ENCODE results near the gene HMCN1. TPM values are rescaled to one million over a fixed set of nuclear protein-coding genes. Genes with fewer than 3 reads are reported as not detected.

Gene HMCN1
- total and polyA plus RNA-seq, 4 donors, result 10.6 to 20.0 (median 16.8) TPM

DNA sequence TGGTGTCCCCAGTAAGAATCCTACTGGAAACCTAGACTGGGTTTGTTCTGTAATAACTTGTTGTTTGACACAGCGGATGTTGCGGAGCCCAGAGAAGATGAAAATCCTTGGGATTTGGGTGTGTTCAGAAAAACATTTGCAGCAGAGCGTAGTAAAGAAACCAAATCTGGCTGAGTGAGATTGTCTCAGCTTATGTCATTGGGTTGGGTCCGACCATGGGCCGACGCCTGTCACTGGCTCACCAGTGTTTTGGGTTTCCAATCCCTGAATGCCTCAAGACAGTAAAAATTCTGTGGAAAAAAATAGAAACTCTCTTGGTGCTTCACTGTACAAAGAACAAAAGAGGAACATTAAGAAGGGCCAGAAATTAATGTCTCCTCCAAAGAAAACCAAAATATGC lies 494.6 kb downstream of the HMCN1 start:
- no peak for DNase-seq (ENCODE audit: low read depth in 4 of 6, low spot score in 6 of 6)
- 93% methylated on average over 6 of the region's 6 CpGs for WGBS (ENCODE audit: insufficient coverage)
- no peaks in the 10 kb centered on the region for H3K27me3 ChIP-seq (ENCODE audit: control insufficient read depth, insufficient read depth, low read length)
- H3K9me3 ChIP-seq (ENCODE audit: control insufficient read depth, insufficient read depth, low read length), result no peaks in the 10 kb centered on the region
- no peaks in the 10 kb centered on the region for H3K36me3 ChIP-seq (ENCODE audit: control insufficient read depth, insufficient read depth, low read length)
- H3K4me3 ChIP-seq (ENCODE audit: low read depth, low read length), result no peak overlapping the region
- H3K27ac ChIP-seq (ENCODE audit: low read depth, low read length), result no peak overlapping the region
- H3K4me1 ChIP-seq (ENCODE audit: control insufficient read depth, insufficient read depth, low read length), result no peaks in the 10 kb centered on the region

DNA sequence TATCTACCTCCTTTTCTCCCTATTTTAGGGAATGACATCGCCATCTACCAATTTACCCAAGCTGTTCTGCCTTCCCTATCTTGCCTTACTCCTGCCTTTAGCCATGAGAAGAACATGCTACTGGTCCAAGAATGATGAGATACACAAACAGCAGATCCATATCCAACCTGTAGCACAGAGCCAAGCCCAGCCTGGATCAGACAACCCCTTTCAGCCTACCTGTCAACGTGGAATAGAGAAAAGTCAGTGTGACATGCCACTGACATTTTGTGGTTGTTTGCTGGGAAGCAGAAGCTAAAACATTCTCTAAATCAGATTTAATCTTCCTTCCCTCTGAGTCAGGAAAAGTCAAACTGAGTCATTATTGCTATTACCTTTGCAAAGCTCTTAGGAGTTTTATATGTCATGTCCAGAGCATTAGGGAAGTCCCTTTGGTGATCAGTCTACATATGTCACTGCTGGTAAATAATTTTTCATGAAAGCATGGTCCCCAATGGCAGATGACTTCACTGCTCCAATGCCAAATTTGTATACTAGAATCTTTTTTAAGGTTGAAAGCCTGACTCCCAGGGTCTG lies 497.8 kb downstream of the HMCN1 start:
- Histone ChIP-seq H3K4me1 (ENCODE audit: control insufficient read depth, insufficient read depth, low read length) (no peaks in the 10 kb centered on the region), H3K4me3 (ENCODE audit: low read depth, low read length) (no peak overlapping the region), H3K36me3 (ENCODE audit: control insufficient read depth, insufficient read depth, low read length) (no peaks in the 10 kb centered on the region), H3K27ac (ENCODE audit: low read depth, low read length) (no peak overlapping the region), H3K27me3 (ENCODE audit: control insufficient read depth, insufficient read depth, low read length) (no peaks in the 10 kb centered on the region), H3K9me3 (ENCODE audit: control insufficient read depth, insufficient read depth, low read length) (no peaks in the 10 kb centered on the region)
- 90% methylated on average over 1 of the region's 2 CpGs for WGBS (ENCODE audit: insufficient coverage)
- DNase-seq (ENCODE audit: low read depth in 4 of 6, low spot score in 6 of 6), result no peak

DNA sequence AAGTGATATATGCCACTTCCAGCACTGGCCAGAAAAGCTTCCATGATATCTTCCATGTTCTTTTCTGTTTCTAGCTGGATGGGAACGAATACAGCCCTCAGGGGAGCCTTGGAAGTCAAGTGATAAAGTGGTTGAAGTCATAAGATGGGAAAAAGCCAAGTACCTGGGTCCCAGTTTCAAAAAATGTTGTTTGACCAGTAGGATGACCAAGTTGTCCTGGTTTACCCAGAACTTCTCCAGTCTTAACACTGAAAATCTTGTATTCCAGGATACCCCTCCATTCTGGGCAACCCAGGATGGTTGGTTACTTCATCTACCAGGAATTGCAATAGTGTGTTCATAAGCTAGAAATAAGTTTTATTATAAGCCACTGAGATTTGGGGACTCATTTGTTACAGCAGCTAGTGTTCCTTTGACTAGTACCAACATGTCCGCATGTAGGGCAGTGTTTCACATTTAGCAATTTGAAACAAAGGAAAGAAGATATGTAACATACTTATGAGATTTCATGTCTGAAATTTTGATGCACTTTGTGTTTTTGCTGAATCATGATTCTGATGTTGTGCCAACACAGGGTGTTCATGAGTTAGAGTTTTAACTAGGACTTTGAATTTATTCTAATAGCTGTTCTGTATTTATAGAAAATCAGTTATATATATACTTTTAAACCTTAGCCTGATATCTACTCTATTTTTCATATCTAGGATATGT lies 500.9 kb downstream of the HMCN1 start:
- no peak overlapping the region for H3K27ac ChIP-seq (ENCODE audit: low read depth, low read length)
- no peaks in the 10 kb centered on the region for H3K36me3 ChIP-seq (ENCODE audit: control insufficient read depth, insufficient read depth, low read length)
- H3K4me3 ChIP-seq (ENCODE audit: low read depth, low read length), result no peak overlapping the region
- no peaks in the 10 kb centered on the region for H3K4me1 ChIP-seq (ENCODE audit: control insufficient read depth, insufficient read depth, low read length)
- no peaks in the 10 kb centered on the region for H3K27me3 ChIP-seq (ENCODE audit: control insufficient read depth, insufficient read depth, low read length)
- DNase-seq (ENCODE audit: low read depth in 4 of 6, low spot score in 6 of 6), result no peak
- H3K9me3 ChIP-seq (ENCODE audit: control insufficient read depth, insufficient read depth, low read length), result no peaks in the 10 kb centered on the region
- WGBS (ENCODE audit: insufficient coverage), result 0% methylated on average over 1 of the region's 2 CpGs

GRCh38 chr1:186235696-186236095 lies 501.5 kb downstream of the HMCN1 start:
- Histone ChIP-seq H3K9me3 (ENCODE audit: control insufficient read depth, insufficient read depth, low read length) (no peaks in the 10 kb centered on the region), H3K27me3 (ENCODE audit: control insufficient read depth, insufficient read depth, low read length) (no peaks in the 10 kb centered on the region), H3K4me1 (ENCODE audit: control insufficient read depth, insufficient read depth, low read length) (no peaks in the 10 kb centered on the region), H3K36me3 (ENCODE audit: control insufficient read depth, insufficient read depth, low read length) (no peaks in the 10 kb centered on the region), H3K4me3 (ENCODE audit: low read depth, low read length) (no peak overlapping the region), H3K27ac (ENCODE audit: low read depth, low read length) (no peak overlapping the region)
- 94% methylated on average over 2 of the region's 4 CpGs for WGBS (ENCODE audit: insufficient coverage)
- no peak for DNase-seq (ENCODE audit: low read depth in 4 of 6, low spot score in 6 of 6)

GRCh38 chr1:186236921-186237320 lies 502.7 kb downstream of the HMCN1 start:
- Histone ChIP-seq H3K36me3 (ENCODE audit: control insufficient read depth, insufficient read depth, low read length) (no peaks in the 10 kb centered on the region), H3K4me1 (ENCODE audit: control insufficient read depth, insufficient read depth, low read length) (no peaks in the 10 kb centered on the region), H3K27ac (ENCODE audit: low read depth, low read length) (no peak overlapping the region), H3K4me3 (ENCODE audit: low read depth, low read length) (no peak overlapping the region), H3K27me3 (ENCODE audit: control insufficient read depth, insufficient read depth, low read length) (no peaks in the 10 kb centered on the region), H3K9me3 (ENCODE audit: control insufficient read depth, insufficient read depth, low read length) (no peaks in the 10 kb centered on the region)
- WGBS (ENCODE audit: insufficient coverage), result 100% methylated on average over 1 of the region's 3 CpGs
- DNase-seq (ENCODE audit: low read depth in 4 of 6, low spot score in 6 of 6), result no peak

- Histone ChIP-seq H3K27ac (ENCODE audit: low read depth, low read length) (no peak overlapping the region), H3K4me1 (ENCODE audit: control insufficient read depth, insufficient read depth, low read length) (no peaks in the 10 kb centered on the region), H3K4me3 (ENCODE audit: low read depth, low read length) (no peak overlapping the region), H3K9me3 (ENCODE audit: control insufficient read depth, insufficient read depth, low read length) (no peaks in the 10 kb centered on the region), H3K27me3 (ENCODE audit: control insufficient read depth, insufficient read depth, low read length) (no peaks in the 10 kb centered on the region), H3K36me3 (ENCODE audit: control insufficient read depth, insufficient read depth, low read length) (no peaks in the 10 kb centered on the region)
- DNase-seq (ENCODE audit: low read depth in 4 of 6, low spot score in 6 of 6), result no peak
These were observed 505.0 kb downstream of the HMCN1 start for GRCh38 chr1:186239171-186239570.

- WGBS (ENCODE audit: insufficient coverage), result no CpG with 5 or more reads among the region's 1 CpG
- Histone ChIP-seq H3K4me1 (ENCODE audit: control insufficient read depth, insufficient read depth, low read length) (no peaks in the 10 kb centered on the region), H3K4me3 (ENCODE audit: low read depth, low read length) (no peak overlapping the region), H3K27ac (ENCODE audit: low read depth, low read length) (no peak overlapping the region), H3K36me3 (ENCODE audit: control insufficient read depth, insufficient read depth, low read length) (no peaks in the 10 kb centered on the region), H3K27me3 (ENCODE audit: control insufficient read depth, insufficient read depth, low read length) (no peaks in the 10 kb centered on the region), H3K9me3 (ENCODE audit: control insufficient read depth, insufficient read depth, low read length) (no peaks in the 10 kb centered on the region)
- no peak for DNase-seq (ENCODE audit: low read depth in 4 of 6, low spot score in 6 of 6)
These were observed 506.2 kb downstream of the HMCN1 start for GRCh38 chr1:186240436-186240835.

Data from spinal cord (tissue), 10 donors.